DMS114 treated with DMSO at 0.1 percent for 48 hours (cell line): ENCODE results near the gene FBXL4.

Experiments used
- DNase-seq: peaks from one replicate; lab custom pipeline; 2025; ENCODE audit not compliant: unreplicated experiment; lab: John Stamatoyannopoulos, UW

FBXL4 gene

DNA sequence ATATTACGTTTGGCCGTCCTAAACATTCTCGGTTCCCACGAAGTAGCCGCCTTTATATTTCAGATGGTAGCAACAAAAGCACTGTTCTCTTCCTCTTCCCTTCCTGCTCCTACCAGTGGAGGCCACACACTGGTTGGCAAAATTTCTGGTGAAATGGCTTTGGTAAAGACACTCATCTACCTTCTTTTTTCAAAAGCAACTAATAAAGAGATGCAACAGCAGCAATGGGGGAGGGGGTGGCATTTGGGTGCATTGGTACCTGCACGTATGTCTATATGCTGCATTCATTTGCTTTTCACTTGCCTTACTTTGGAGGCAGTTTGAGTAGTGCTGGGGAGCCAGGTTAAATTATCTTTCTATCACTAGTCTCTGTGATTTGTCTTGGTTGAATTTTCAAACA, 107.4 kb downstream of the FBXL4 start:
- DNase-seq: no peak

DNA sequence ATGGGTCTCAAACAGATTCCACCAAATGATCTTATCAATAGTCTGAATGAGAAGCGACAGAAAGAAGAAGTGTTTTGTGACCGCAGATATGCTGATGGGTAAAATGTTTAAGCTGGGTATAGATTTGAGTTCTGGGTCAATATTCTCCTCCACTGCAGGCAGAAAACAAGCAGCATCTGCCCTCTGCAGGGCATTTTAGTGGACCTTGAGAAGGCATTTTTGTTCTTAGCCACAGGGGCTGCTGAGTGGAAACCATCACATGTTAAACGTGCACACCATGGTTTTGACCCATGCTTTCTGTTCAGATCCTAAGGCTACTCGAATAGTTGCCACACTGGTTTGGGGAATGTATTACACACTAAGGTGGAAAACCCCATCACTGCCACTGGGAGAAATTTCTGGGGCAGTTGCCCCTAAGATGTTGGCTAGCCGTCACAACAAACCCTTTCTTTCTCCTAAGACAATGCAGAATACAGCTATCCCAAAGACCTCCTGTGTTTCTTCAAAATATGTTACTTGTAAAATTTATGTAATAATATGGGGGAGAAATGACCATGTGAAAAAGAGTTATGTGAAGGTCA, 107.9 kb downstream of the FBXL4 start:
- DNase-seq: peak; percentile 28

DNA sequence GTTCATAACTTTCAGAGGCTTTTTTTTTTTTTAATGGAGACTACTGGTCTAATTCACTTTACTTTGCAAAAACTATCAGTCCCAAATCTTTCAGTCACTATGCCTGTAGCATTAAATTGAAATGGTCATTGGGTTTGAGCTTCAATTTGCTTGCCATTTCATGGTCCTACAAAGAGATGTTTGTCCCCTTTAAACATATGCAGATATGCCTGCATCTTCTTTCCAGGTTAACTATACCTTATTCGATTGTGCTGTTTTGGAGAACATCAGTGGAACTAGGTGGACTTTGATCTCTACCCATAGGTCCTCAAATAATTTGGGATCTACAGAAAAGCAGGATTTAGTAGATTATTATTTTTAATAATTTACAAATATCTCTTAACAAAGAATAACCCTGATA, 108.8 kb downstream of the FBXL4 start:
- no peak for DNase-seq

DNA sequence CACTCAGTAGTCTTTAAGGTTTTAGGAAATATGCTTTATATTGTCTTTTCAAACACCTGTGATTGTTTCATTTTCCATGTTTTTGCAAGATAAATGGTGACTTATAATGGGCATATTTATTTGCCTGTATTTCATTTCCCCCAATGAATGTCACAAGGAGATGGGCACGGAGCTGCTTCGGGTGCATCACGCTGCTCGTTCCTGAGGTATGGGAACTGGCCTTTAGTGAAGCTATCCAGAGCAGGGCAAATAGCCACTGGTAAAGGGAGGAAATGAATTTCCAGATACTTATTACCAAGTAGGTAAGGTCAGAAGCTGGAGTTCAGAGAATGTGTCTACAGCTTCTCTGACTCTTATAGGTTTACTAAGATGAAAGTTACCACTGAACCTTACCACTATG, 109.7 kb downstream of the FBXL4 start:
- no peak for DNase-seq

DNA sequence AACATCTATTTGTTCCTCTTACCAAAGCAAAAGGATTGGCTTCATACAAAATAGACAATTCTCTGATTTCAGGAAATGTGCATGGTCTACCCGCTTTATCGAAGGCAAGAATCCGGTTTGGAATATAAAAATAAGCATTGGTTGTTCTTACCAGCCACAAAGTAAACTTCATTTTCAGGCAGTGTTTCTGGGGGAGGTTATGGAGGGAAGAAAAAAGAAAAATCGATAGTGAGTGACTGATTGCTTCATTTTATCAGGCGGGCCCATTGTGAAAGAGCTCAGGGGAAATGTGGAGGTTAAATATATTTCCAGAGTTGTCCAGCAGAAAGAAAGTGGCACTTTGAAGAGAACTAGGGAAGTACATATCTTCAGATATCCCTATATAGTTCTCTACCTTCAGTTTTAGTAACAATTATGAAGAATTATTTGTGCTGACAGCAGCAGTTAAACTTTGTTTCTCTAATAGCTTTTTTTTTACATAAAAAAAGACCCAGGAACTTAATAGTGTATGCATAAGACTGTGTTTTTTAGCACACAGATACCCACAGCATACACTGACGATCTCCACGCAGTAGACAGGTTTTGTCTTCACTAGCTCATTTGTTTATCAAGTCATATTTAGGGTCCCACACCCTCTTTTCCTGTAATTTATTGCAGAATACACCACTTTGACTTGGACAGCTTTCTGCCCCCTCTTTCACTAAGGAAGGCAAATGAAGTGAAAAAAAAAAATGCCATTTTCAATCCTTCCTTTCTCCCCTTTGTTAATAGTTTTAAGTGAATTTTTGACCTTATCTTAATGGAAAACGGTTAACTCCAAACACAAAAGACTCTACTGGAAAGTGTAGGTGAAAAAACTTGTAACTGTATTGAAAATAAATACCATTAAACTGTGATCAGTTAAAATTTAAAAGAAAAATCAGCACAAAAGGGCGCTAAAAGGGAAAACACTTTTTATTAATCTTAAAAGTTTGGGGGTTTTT, 110.5 kb downstream of the FBXL4 start:
- DNase-seq: no peak

DNA sequence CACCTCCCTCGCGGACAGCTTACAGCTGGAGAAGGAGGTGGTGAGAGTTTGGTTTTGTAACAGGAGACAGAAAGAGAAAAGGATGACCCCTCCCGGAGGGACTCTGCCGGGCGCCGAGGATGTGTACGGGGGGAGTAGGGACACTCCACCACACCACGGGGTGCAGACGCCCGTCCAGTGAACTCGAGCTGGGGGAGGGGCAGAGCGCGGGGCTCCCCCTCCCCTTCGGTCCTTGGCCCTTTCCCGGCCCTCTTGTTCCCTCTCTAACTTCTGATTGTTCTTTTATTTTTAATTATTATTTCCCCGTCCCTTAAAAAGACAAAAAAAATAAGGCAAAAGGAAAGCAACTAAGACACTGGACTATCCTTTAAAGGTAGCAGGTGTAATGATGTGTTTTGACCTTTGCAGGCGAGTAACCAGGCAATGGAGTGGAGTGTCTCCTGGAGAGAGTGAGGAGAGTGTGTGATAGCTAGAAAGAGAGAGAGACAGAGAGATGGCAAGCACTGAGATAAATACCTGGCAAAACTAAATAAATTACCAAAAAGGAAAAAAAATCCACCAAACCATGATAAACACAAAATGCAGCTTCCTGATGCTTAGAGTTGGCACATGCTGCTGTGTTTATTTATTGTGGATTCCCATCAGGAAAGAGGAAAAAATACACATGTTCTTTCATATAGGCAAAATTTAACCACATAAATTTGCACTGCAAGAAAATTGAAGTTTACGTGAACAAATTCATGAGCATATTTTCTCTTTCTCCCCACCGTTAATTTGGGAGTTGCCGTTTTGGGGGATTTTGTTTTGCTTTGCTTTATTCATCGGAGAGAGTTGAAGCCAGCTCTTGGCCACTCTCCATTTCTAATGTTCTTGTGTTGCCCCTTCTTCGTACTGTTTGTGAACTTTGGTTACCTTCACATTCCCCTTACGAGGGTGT, 111.5 kb downstream of the FBXL4 start:
- no peak for DNase-seq

DNA sequence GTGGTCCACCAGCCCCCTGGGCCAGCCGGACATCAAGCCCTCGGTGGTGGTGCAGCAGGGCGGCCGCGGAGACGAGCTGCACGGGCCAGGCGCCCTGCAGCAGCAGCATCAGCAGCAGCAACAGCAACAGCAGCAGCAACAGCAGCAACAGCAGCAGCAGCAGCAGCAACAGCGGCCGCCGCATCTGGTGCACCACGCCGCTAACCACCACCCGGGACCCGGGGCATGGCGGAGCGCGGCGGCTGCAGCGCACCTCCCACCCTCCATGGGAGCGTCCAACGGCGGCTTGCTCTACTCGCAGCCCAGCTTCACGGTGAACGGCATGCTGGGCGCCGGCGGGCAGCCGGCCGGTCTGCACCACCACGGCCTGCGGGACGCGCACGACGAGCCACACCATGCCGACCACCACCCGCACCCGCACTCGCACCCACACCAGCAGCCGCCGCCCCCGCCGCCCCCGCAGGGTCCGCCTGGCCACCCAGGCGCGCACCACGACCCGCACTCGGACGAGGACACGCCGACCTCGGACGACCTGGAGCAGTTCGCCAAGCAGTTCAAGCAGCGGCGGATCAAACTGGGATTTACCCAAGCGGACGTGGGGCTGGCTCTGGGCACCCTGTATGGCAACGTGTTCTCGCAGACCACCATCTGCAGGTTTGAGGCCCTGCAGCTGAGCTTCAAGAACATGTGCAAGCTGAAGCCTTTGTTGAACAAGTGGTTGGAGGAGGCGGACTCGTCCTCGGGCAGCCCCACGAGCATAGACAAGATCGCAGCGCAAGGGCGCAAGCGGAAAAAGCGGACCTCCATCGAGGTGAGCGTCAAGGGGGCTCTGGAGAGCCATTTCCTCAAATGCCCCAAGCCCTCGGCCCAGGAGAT, 112.4 kb downstream of the FBXL4 start:
- no peak for DNase-seq

DNA sequence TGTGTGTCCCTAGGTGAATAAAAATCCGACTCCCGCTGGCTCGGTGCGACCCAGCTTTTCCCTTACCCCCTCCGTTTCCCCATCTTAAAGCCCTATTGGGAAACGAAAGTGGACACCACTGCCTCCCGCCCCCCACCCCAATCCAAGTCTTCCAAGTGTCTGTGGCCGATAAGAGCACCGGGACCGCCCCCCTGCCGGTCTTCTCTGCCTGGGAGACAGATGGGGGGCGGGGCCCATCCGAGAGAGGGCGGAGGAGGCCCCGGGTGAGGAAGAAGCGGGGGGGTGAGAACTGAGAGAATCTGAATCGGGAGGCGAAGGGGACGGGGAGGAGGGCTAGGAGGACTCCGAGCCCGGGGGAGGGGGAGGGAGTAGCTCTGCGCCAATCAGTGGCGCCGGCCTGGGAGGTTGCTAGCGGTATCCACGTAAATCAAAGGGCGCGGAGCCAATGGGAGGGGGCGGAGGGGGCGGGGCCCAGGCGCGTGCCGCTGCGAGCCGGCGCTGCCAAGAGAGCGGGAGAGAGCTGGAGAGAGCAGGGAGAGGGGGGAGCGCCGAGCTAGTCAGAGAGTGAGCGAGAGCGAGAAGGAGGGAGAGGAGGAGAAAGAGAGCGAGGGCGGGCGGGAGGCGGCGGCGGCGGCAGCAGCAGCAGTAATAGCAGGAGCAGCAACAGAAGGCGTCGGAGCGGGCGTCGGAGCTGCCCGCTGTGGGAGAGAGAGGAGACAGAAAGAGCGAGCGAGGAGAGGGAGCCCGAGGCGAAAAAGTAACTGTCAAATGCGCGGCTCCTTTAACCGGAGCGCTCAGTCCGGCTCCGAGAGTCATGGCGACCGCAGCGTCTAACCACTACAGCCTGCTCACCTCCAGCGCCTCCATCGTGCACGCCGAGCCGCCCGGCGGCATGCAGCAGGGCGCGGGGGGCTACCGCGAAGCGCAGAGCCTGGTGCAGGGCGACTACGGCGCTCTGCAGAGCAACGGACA, 113.4 kb downstream of the FBXL4 start, which contains the start of gene POU3F2:
TSS of gene POU3F2 (plus strand) at position 515 of the 972 bp plus-strand sequence. CDS start at position 815, 300 bp downstream.
- DNase-seq: peak; percentile 70

DNA sequence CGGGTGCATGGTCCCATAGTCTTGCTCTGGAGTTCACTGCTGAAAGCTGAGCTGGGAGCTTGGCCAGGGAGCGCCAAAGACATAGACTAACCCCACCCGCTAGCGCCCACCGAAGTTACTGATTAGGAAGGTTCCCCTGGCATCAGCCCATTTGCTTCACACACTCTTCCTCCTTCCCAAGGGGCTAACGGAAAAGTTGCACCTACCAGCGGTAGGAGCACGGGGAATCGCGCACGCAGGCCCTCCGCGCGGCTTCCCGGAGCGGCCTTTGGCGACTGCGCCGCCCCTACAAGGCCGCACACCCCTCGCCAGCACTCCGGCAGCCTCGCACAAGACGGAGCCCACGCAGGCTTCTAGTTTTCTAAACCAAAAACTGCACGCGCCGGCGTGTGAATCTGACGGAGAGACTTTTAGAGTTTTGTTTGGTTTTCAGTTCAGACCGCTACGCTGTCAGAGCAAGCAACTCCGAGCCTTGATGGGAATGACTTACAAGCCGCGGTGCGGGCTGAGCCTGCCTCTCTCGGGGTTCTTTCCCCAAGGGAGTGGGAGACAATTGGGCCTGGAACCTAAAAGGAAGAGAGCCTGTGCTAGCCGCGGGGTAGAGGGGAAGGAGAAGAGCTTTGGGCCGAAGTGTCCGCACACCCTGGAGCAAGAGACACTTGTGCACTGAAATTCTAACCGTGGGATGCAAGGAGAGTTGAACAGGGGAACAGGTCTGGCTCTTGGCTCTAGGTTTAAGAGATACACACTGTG, 114.3 kb downstream of the FBXL4 start:
- no peak for DNase-seq

DNA sequence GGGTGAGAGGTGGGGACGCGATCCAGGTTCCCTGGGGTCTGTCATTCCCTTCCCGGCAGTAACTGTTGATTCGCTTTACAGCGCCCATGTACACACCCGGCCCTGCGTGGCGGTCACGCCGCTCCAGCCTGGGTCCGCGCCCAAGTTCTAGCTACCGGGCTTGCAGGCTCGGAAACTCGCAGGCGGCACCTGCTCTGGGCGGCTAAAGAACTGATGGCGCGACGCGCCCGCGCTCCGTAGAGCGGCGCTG, 114.8 kb downstream of the FBXL4 start:
- DNase-seq: no peak

DNA sequence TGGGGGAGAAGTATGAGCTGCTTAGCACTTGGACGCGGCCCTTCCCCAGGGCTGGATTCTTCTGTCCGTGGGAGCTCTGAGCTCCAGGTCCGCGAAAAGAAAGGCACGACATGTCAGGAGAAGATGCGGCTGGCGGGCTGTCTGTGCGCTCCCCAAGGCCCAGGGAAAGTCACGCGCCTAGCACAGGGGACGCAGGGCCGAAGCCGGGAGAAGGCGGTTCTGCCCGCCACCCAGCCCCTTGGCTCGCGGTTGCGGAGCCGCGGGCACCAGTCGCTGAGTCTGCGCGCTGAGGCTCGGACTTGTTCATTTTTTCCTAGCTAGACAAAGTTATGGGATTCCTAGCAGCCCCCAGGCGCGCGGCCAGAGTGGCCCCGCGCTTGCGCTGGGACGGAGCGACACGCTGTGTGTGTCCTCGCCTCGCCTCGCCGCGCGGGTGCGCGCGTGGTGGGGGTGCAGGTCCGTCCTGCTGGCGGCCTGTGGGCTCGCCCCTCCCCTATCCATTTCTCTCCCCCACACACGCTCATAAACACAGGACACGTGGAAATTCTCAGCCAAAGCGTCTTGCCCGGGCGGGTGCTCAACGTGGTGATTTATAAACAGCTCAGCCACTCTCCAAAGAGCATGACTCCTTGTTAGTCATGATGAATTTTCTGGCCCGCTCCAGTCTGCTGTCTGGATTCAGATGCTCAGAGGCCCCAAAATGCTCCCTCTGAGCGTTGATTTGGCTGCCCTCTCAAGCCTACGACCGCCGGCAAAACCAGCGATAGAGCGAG, 115.3 kb downstream of the FBXL4 start:
- DNase-seq: no peak

DNA sequence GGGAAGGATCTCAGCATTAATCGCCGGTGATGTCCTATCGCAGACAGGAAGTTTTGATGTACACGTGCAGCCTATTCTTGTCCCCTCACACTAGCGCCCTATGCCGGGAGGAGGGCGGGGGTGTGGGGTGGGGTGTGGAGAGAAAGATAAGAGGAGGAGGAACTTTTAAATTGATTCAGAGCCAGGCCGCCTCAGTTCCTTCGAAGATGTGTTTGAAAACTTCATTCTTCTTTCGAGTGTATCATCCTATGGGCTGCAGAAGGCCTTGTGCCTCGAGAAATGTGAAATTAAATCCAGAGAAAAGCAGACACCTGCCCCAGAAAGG, 115.8 kb downstream of the FBXL4 start:
- no peak for DNase-seq

DNA sequence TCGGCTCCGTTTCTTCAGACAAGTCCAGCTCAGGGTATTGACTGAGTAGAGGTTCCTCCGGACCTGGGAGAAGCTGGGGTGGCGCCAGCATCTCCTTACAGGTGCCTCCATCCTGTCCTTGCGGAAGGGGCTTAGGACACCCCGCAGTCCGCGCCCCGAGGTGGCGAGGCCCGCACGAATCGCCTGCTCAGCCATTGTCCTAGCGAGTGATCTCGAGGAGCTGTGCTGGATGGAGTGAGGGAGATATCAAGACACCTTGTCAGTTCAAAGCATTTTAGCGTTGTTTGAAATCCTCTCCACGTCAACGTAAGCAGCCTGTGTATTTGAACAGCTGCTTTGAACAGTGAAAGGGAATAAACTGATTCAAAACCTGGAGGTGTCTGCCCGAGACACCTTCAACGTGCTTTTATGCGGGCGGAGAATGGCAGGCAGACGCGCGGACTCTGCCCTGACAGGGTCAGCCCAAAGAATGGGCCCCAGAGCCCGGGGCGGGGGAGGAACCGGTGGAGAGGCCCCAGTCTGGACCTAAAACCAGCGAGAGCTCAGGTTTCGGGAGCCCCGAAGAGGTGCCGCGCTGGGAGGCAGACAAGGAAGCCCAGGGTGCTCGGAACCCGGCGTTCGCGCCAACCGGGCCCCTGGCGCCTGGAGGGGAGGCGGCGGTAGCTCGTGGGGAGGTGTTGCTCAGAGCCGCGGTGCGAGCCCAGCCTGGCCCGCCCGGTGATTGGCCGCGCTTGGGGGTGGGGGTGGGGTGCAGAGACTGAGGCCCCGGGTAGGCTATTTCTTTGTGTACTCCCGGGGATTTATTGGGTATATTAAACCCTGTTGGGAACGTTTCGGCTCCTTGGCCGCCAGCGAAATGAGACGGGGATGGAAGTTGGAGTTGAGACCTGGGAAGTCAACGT, 116.4 kb downstream of the FBXL4 start:
- no peak for DNase-seq

DNA sequence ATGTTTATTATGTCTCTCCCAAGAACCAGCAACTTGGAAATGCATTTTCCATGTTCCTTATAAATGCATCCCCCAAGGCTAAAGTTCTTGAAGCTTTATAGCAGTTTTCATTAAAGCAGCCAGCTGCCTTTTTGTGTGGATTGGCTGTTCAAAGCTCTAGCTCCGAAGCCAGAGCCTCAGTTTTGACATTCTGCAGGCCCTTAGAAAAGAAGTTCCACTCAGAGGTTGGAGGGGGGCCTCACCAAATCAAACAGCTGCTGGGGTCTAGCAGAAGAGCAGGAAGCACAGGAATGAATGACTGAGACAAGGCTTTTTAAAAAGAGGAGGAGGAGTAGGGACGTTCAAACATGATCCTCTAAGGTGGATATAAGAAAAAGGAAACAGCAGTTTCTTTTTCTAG, 117.6 kb downstream of the FBXL4 start:
- DNase-seq: no peak

DNA sequence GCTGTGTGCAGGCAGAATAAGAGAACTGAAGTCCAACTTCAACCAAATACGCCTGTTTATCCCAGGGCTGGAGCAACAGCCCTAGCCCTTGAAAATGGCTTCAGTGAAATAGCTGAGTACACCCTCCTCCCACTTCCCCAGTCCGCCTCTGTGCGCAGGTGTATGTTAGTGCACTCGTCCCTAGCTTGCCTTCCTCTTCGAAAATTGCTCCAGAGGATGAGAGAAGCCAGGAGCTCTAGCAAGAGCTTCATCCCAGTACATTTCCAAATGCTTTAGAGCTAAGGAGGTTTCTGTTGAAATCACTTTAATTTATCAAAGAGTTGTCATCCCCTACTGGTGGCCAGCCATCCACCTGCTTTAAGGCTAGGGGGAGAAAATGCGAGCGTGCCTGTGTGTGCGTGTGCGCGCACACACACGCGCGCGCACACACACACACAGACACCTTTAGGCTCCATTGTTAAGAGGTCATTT, 118.8 kb downstream of the FBXL4 start:
- no peak for DNase-seq

DNA sequence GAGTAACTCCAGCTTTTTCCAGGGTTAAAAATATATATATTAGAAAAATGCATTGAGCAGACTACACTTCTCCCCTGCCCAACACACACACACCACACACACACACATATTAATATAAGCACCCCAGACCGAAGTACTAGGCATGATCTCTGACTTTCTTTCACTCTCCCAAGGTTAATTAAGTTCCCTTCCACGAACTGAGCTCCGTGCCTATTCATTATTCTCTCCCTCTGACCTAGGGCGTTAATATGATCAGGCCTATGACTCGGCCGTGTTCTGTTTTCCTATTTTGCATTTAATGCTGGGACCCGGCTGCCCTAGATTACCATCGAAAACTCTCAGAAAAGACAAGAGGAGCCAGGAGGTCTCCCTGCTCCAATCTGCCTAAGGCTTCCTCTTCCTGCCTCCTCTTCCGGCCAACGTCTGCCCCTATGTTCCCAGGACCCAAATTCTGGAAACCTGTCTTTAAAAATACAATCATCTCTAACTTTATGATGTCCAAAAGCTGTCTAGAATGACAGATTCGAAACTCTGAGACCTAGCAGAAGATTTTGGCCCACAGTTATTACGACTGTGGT, 119.4 kb downstream of the FBXL4 start:
- DNase-seq: no peak
